HG03520 (cell line): ENCODE results near the gene CD7.
"Not testable (repeated sequence)": the region's sequence is repeated elsewhere in the genome, so short reads cannot be mapped to it uniquely, and the experiment has no call there.

Experiments
- ATAC-seq: cut with Tn5 transposase; IDR thresholded peaks from one replicate; pipeline ENCODE4 v1.9.1; 2021; ENCODE audit warnings: mild to moderate bottlenecking, moderate library complexity; ENCODE audit not compliant: unreplicated experiment

Gene CD7

DNA sequence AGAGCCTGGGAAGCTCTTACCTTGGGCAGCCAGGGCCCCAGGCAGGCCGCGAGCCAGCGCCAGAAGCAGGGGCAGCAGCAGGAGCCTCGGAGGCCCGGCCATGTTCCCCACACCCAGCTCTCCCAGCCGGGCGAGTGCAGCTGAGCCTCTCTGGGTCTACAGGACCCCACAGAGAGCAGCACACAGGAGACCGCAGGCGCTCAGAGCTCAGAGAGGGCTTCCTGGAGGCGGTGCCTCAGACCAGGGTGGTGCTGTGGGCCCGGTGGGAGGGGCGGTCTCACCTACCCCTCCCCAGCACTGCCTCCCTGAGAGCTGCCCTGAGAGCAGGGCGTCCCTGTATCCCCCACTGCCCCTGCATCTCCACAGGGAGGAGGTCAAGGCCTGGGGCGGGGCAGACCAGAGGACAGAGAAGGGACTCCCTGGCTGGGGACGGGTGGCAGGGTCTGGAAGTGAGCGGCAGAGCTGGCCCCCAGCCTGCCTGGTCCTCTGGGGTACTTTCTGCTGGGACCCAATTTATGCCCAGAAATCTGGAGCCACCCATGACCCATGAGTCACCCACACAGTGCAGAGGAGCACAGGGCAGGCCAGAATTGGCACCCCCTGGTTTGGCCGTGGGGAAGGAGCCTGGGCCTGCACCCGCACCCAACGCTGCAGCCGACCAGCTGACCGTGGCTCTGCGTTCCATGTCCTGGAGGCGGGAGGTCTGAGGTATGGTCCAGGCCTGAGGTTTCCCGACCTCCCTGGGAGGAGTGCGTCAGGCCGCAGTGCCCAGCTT is at the start of gene CD7:
CD7 (minus strand) TSS at position 215 of the 775 bp plus-strand sequence; CDS start at position 102, 113 bp downstream.
- ATAC-seq: no peak

DNA sequence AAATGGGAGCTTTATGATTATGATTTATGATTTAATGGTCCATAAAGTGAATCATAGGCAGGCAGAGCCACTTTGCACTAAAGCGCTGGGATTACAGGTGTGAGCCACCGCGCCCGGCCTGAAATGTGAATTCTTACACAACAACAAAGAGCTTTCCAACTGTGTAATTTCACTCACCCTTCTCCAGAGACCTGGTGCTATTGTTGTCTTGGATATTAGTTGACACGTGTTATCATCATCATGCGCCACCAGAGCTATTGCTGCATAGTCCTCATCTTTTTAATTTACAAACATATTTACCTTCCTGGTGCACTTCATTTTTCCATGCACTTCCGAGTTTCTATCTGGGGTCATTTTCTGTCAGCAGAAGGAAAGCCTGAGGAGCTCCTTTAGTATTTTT is 49.3 kb upstream of the CD7 start:
- no peak for ATAC-seq

DNA sequence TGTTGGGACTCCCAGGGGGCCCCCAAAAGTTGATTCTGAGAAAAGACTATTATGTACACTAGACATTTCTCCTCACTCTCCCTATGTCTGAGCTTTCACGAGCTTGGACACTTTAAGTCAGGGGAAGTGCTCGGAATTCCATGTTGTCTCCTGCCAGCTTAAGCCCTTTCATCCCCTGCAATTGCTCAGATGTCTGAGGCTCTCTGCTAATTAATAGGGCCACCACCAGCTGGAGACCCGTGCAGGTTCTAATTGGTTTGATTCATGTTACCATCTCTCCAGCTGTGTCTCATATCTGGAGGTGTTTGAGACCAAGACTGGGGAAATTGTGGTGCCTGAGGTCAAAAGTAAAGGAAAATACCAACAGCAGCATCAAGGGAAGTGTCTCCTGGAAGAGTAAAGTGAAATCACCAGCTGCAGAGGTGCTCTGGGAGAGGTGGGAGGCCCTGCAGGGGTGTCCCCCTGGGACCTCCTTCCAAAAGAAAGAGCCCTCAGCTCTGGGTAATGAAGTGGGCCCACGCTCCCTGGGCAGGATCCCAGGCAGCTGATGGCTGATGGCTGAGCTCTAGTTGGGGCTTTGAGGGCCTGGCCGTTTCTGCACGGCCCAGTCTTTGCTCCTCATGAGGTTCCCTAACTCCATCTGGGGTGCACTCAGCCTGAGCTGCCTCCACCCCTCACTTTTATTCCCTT is 48.3 kb upstream of the CD7 start:
- no peak for ATAC-seq

DNA sequence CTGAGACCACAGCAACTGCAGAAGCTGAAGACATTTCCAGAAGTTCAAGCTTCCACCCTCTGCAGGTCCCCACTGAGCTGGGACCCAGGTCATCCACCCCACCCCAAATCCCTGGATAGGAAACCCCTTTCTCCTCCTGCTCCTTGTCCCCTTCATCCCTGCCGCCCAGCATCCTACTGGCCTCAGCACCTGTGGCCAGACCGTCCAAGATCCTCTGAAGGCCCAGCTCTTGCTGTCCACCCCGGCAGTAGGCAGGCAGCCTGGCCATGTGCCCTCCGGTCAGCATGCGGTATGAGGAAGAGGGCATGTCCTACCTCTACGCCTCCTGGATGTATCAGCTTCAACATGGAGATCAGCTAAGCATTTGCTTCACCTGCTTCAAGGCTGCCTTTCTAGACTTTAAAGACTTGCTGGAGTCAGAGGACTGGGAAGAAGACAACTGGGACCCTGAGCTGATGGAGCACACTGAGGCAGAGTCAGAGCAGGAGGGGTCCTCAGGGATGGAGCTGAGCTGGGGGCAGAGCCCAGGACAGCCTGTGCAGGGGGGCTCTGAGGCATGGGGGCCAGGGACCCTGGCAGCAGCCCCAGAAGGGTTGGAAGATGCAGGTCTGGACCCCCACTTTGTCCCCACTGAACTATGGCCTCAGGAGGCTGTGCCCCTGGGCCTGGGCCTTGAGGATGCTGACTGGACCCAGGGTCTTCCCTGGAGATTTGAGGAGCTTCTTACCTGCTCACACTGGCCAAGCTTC is 44.7 kb upstream of the CD7 start:
- no peak for ATAC-seq

DNA sequence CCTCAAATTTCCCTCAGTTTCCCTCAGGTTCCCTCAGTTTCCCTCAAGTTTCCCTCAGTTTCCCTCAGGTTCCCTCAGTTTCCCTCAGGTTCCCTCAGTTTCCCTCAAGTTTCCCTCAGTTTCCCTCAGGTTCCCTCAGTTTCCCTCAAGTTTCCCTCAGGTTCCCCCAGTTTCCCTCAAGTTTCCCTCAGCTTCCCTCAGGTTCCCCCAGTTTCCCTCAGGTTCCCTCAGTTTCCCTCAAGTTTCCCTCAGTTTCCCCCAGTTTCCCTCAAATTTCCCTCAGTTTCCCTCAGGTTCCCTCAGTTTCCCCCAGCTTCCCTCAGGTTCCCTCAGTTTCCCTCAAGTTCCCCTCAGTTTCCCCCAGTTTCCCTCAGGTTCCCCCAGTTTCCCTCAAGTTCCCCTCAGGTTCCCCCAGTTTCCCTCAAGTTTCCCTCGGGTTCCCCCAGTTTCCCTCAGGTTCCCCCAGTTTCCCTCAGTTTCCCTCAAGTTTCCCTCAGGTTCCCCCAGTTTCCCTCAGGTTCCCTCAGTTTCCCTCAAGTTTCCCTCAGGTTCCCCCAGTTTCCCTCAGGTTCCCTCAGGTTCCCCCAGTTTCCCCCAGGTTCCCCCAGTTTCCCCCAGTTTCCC is 42.2 kb upstream of the CD7 start:
- not testable (repeated sequence) for ATAC-seq

DNA sequence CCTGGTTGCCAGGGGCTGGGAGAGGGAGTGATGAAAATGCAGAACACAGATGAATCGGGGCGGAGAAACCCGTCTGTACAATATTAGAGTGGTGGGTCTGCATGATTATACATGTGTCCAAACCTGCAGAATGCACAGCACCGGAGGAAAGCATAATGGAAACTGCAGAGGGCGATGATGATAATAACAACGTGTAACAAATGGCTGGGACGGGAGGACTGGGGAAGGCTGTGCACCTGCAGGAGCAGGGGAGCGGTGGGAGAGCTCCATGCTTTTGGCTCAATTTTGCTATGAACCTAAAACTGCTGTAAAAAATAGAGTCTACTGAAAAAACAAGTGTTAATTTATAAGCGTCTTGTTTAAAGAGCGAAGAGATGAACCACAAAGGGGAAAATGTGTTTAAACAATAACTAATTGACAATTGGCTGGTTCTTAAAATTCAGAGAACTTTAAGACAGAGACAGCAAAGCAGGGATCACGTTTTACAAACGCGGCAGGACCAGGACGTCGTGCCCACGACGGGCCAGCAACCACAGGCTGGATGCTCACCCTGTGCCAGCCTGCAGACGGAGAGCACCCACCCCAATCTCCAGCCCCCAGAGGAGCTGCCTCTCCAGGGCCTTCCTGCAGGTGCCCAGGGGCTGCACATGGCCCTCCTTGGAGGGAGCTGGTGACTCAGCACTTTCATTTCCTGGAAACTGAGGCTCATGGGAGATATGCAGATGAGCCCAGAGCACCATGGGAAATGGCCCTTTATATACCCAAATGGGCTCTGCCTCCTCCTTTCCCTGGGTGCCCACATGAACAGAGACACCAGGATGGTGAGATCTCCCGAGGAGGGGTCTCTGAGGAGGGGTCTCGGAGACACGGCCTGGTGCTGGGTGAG is 41.3 kb upstream of the CD7 start, which contains the start of gene TEX19:
TEX19 (plus strand) TSS at position 783 of the 886 bp plus-strand sequence. CDS start 2,904 bp downstream, outside the sequence.
- ATAC-seq: no peak

DNA sequence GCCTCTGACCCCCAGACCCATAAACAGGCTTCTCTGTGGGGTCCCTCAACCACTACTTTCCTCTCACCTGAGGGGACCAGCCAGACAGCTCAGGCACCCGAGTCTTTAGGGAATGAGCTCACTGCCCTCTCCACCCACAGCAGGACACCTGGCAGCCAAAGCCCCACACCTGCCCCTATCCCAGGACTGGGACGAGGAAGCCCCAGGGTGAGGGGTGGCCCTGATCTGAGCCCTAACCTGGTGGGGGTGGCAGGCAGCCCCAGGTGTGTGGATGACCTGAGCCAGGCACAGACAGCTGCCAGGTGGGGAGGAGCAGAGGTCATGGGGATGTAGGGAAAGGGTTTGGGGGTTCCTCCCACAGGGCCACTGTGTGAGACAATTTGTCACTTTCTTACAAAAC is 40.0 kb upstream of the CD7 start:
- ATAC-seq: no peak

DNA sequence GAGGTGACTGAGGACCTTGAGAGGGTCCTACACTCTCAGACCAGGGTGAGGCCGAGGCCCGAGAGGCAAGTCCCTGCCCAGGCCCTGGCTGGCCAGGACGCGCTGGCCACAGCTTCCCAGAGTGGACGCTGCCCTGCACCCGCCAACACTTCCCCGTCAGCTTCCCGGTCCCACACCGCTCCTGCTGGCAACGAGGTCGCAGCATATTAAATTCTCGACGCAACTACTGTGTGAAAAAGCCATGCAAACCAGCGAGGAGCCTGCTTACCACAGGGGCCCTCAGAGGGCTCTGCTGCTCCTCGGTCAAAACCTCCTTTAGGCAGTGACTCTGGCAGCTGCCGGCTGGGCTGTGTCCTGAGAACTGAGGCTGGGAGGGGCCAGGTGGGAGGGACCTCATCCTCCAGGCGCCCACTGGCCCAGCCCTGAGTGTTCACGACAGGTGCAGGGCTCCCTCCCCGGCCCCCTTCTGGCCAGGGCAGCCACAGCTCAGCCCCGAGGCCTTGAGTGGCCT is 39.5 kb upstream of the CD7 start:
- no peak for ATAC-seq

DNA sequence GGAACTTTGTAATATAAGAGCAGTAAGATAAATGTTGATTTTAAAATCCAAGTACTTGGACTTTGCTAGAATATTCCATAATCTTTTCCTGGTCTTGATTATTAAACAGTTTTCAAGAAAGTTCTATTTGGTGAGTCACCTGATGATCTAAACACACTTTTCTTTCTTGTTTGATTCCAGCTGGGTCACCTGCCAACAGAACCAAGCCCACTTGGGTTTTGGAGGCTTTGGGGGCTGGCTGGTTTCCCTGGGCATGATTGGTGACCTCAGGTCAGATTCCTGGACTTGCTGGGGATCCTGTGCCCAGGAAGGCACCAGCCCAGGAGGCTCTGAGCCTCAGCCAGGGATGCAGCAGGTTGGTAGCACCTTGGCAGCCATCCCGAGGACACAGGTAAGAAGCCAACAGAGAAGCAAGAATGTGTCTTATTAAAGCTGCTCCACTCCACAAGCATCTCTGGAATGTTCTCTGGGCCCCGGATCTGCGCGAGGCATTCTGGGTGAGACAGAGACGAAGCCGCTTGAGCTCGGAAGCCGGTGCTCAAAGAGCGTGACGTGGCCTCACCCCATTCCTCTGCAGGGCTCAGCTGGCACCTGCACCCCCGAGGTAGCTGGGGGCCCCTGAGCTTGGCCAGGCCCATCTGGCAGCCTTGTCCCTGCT is 38.5 kb upstream of the CD7 start:
- ATAC-seq: no peak

DNA sequence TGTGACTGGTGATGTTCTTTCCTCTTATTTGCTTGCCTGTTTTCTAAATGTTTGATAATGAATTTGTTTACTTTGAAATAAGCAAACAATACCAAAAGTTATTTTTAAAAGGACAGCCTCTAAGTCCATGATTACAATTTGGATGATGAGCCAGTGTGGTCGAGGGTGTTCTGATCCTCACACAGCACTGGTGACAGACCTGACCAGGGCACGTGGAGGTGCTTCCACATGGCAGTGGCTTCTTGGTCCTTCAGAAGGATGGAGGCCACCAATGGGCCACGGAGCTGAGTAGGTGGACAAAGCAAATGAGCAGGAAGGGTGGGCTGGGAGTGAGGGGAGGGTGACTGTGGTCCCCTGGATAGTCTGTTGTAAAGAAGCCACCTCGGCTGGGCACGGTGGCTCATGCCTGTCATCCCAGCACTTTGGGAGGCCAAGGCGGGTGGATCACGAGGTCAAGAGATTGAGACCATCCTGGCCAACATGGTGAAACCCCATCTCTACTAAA is 37.4 kb upstream of the CD7 start:
- no peak for ATAC-seq

DNA sequence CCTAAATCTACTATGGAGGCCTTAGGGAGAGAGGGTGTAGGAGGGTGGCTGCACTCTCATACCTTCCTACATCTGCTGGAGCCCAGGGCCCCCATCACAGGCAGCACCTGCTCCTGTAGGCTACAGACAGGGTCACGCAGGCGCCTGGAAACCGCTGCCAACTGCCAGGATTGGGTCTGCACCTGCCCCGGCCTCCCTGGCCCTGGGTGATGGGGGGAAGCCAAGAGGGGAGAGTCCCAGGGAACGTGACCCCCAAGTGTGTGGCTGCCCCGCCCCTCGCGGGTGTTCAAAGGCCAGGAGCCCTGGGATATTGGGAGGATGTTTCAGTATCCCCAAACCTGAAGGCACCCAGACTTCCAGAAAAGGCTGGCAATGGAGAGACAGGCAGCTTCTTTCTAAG is 36.1 kb upstream of the CD7 start:
- no peak for ATAC-seq

DNA sequence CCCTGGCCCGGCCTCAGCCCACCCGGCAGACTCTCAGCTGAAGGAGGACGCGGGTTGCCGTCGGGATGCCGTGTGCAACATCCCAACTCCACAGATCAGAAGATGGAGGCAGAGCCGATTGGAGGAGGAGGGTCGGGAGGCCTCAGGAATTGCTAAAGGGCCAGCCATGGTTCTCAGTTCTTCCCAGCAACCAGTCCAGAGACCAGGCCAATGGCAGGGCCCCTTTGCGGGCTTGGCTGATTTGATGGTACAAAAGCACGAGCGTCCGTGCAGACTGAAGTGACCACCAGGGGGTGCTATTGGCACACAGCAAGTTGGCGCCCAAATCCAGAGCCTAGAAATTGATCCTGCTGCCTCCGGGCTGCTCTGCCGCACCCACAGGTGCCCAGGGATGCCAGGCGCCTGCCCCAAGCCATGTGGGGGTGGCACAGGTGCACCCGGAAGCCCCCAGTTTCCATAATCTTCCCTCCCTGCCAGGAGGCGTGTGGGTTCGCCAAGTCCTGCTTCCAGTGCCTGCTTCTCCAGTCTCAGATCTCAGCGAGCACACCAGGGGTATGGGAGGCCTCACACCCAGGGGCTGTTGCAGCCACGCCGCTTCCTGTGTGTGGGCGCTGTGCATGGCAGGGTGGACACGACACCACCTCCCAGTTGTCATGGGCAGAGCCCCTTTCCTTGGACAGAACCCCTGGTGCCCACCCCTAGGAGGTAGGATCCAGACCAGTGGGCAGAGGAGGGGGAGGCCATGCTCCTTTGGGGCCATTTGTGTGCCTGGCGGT is 34.5 kb upstream of the CD7 start:
- no peak for ATAC-seq

DNA sequence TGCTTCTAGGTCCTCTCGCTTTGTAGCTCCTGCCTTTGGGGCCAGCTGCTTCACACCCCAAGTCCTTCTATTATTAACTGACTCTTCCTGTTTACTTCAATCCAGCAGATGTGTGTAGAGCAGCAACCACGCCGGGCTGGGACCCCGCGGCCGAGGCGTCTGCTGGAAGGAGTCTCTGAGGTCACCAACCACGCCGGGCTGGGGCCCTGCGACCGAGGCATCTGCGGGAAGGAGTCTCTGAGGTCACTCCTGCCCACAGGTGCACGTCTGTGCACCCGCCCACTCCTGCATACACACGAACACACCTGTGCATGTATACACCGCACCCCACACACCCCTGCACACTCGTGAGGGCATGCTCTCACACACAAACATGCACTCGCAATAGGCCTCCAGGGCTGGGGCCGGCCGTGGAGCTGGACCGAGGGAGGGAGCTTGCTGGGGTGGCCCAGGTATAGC is 33.9 kb upstream of the CD7 start:
- no peak for ATAC-seq

DNA sequence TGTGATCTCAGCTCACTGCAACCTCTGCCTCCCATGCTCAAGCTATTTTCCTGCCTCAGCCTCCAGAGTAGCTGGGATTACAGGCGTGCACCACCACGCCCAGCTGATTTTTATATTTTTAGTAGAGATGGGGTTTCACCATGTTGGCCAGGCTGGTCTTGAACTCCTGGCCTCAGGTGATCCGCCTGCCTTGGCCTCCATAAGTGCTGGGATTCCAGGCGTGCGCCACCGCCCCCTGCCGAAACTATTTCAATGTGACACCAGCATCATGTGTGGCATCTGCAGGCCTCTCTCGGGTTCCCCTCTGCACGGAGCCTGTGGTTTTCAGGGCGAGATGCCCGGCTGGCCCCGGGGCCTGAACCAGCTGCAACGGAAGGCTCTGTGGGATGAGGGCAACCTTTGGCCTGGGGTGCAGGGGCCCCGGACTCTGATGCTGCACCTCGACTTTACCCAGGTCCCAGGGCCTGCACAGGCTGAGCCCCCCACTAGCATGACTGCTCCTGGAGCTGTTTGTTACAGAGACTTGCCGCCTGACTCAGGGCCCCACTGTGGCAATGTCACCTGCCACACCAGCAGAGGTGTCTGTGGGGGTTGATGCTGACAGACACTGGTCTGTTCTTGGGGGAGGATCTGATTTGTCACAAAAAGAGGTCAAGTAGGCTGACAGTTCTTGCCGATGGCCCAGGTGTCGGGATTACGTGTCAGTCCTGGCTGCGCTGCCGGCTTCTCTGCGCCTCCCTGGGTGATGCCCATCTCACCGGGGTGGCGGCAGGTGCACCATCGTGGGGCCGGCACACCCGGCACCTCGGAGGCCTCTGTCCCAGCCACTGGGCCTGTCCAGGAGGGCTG is 33.0 kb upstream of the CD7 start:
- ATAC-seq: no peak

DNA sequence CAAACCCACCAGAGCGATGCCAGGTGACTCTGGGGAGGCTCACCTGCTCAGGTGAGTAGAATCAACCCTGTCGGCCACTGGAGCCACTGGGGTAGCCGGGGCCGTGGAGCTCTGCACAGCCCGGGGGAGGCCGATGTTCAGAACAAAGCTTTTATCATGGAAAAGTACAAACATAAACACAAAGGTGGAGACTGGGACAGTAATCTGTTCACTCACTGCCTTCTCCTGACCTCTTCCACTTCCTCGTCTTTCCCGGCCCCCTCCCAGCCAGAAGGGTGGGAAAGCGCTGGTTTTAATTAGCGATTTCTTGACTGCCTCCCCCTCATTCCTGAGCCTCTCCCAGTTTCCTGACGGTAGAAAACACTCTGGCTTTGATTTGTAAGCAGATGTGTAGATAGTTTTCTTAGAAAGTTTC is 31.9 kb upstream of the CD7 start:
- no peak for ATAC-seq

DNA sequence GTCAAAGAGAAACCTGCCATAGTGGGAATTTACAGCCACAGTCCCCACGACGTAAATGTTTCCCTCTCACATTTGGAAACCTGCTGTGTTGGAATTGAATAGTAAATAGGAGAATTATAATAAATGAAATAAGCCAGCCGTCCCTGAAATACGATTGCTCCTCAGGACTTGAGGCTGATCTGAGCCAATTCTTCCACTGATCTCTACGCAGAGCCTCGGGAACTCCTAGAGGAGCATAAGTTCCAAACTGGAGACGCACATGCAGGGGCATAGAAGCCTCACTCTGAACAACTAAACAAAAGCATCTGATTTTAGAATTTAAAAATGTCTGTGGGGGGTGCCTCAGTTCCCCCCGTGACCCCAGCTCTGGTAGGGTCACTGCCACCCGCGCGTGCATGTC is 31.5 kb upstream of the CD7 start:
- ATAC-seq: no peak

DNA sequence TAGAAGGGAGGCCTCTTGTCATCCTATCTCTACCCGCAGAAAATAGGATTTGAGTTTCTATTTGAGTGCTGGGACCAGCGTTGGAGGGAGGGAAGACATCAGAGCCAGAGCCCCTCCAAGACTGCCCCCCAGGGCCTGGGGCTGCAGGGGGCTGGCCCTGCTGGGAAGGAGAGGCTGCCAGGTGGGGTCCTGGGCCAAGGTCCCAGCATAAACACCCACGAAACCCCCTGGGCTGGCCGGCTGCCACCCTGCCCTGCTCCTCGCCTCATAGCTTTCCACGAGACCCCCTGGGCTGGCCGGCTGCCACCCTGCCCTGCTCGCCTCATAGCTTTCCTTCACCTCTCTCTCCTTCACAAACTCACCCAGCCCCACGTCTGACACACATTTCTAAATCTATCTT is 31.0 kb upstream of the CD7 start:
- ATAC-seq: no peak
